ENCODE data around the gene ACAA1. TPM values are rescaled to one million over a fixed set of nuclear protein-coding genes. Genes with fewer than 3 reads are reported as not detected.
A peak's percentile ranks its signal among the peaks of the same experiment; 100 is the strongest.

The ACAA1 gene
- total and polyA plus RNA-seq, 2 of the 4 experiments (the other 2 are of a cell fraction) = 30.8 to 62.4 TPM

- Histone ChIP-seq H3K56ac (ENCODE audit: extremely low read depth, insufficient read depth, low read length) (no peak overlapping the region), H2BK120ac (ENCODE audit: low read depth, low read length) (no peak overlapping the region), H4K91ac (ENCODE audit: insufficient read depth, low read depth, low read length) (no peak overlapping the region), H3K4ac (ENCODE audit: low read depth, low read length) (peak overlapping the region; percentile 12; the same call in 1 of the 2 replicates), H3K9me3 (ENCODE audit: control insufficient read depth, insufficient read depth, low read length) (no peaks in the 10 kb centered on the region), H3K36me3 (ENCODE audit: control insufficient read depth, insufficient read depth, low read length) (no peaks in the 10 kb centered on the region), H2AK5ac (ENCODE audit: low read depth, low read length) (peak overlapping the region; percentile 45; the same call in 1 of the 2 replicates), H2BK20ac (ENCODE audit: low read depth, low read length) (peak overlapping the region; percentile 57; the same call in 1 of the 2 replicates), H3K18ac (ENCODE audit: low read depth, low read length) (peak overlapping the region; percentile 35; the same call in 1 of the 2 replicates), H3K79me1 (ENCODE audit: low read depth in 1 of 2, low read length in 2 of 2) (peaks cover 0 to 38% of the 10 kb centered on the region in 2 experiments; a peak in 2 of 4 replicates), H2AFZ (replicated peaks; ENCODE audit: low read length, poor library complexity) (no peak overlapping the region), H4K8ac (ENCODE audit: low read depth in 2 of 2, low read length in 2 of 2) (peak overlapping the region in 1 of 2 experiments; percentile 68; a peak in 1 of 4 replicates), H4K20me1 (ENCODE audit: insufficient read depth, low read length) (peaks cover 60% of the 10 kb centered on the region), H3K4me3 (ENCODE audit: insufficient read depth, low read depth, low read length) (no peak overlapping the region), H2BK15ac (ENCODE audit: low read depth, low read length) (peak overlapping the region; percentile 19; the same call in 1 of the 3 replicates), H3K4me2 (ENCODE audit: low read depth, low read length) (no peak overlapping the region), H2BK5ac (ENCODE audit: low read depth, low read length, poor library complexity, severe bottlenecking) (peak overlapping the region; percentile 33), H3K9ac (ENCODE audit: low read depth, low read length) (no peak overlapping the region), H4K5ac (ENCODE audit: low read depth, low read length) (no peak overlapping the region; the same call in 1 of the 2 replicates), H3K14ac (replicated peaks; ENCODE audit: low read depth, low read length) (peak overlapping the region; percentile 77; the same call in 1 of the 2 replicates), H3K23ac (ENCODE audit: low read depth, low read length) (peak overlapping the region; percentile 82; the same call in 1 of the 2 replicates), H2AK9ac (replicated peaks; ENCODE audit: low read depth, low read length, poor library complexity) (no peak overlapping the region), H3K4me1 (ENCODE audit: control insufficient read depth, insufficient read depth, low read length) (peaks cover 17% of the 10 kb centered on the region), H3K27ac (ENCODE audit: insufficient read depth, low read length) (no peak overlapping the region), H3K9me1 (ENCODE audit: insufficient read depth, low read length) (peaks cover 19% of the 10 kb centered on the region), H3K27me3 (ENCODE audit: control insufficient read depth, insufficient read depth, low read length) (no peaks in the 10 kb centered on the region)
- ChIA-PET CTCF (no interaction called here), POLR2A (ENCODE audit: unreplicated experiment) (no interaction called here)
- dilution Hi-C loops (cut with HindIII; ENCODE audit: low sequenced_read_pairs, unreplicated experiment) = no loop called here
- ATAC-seq (ENCODE audit: low read depth) (no peak), DNase-seq (no peak)
- in situ Hi-C loops (cut with MboI; ENCODE audit: low sequenced_read_pairs) = no loop called here
- TF ChIP-seq NFE2L2 (IDR thresholded peaks at IDR 0.05; ENCODE audit: low read depth, low read length) (no peak), ELK1 (IDR thresholded peaks at IDR 0.05; ENCODE audit: borderline replicate concordance, low read depth, low read length) (no peak), MXI1 (IDR thresholded peaks at IDR 0.05; ENCODE audit: borderline replicate concordance, low read depth, low read length) (no peak), RAD21 (IDR thresholded peaks at IDR 0.05; ENCODE audit: low read length) (no peak), SMC3 (IDR thresholded peaks at IDR 0.05; ENCODE audit: low read depth, low read length) (no peak)
- no CpG with 5 or more reads among the region's 5 CpGs for WGBS, 2 experiments (ENCODE audit: extremely low coverage in 2 of 2, insufficient read length in 1 of 2)
- BruUV-seq (replicated peaks) = no TSS peak
- intact Hi-C loops (cut with micrococcal nuclease) = no loop called here
Observed at GRCh38 chr3:38173834-38174418, 37.0 kb upstream of the ACAA1 start.
